Hematopoietic multipotent progenitor cell treated with erythropoietin and hydrocortisone succinate and interleukin-3 and kit ligand, for 15 days (in vitro differentiated cells): ENCODE measurements around the gene SCN4B.

Experiments
- DNase-seq: peaks from one replicate; pipeline ENCODE4 v3.0.0-alpha.2; 2015; ENCODE audit warnings: low spot score

Gene SCN4B

GRCh38 chr11:118099838-118100556 is 52.6 kb downstream of the SCN4B start:
- no peak for DNase-seq

- no peak for DNase-seq
These were observed 53.4 kb downstream of the SCN4B start for GRCh38 chr11:118098996-118099837.

GRCh38 chr11:118095967-118096367 is 56.7 kb downstream of the SCN4B start:
- DNase-seq, result no peak

GRCh38 chr11:118095493-118095892 is 57.1 kb downstream of the SCN4B start:
- no peak for DNase-seq

GRCh38 chr11:118092907-118093571 is 59.6 kb downstream of the SCN4B start:
- DNase-seq, result no peak

GRCh38 chr11:118091690-118092089 is 60.9 kb downstream of the SCN4B start:
- DNase-seq, result no peak

GRCh38 chr11:118090545-118091162 is 62.0 kb downstream of the SCN4B start:
- no peak for DNase-seq

- no peak for DNase-seq
These were observed 64.1 kb downstream of the SCN4B start for GRCh38 chr11:118088531-118088930.

- no peak for DNase-seq
These were observed 64.7 kb downstream of the SCN4B start for GRCh38 chr11:118087931-118088330.

- no peak for DNase-seq
These were observed 65.5 kb downstream of the SCN4B start, which contains the start of gene SMIM35 for GRCh38 chr11:118086913-118087768. Gene SMIM35 (minus strand): TSS chr11:118086963. CDS start chr11:118086757, 206 bp downstream.

- DNase-seq, result no peak
These were observed 68.0 kb downstream of the SCN4B start for GRCh38 chr11:118084656-118085055.

- no peak for DNase-seq
These were observed 68.4 kb downstream of the SCN4B start for GRCh38 chr11:118084247-118084646.
